ENCODE measurements around the gene FAM3B.

DNA sequence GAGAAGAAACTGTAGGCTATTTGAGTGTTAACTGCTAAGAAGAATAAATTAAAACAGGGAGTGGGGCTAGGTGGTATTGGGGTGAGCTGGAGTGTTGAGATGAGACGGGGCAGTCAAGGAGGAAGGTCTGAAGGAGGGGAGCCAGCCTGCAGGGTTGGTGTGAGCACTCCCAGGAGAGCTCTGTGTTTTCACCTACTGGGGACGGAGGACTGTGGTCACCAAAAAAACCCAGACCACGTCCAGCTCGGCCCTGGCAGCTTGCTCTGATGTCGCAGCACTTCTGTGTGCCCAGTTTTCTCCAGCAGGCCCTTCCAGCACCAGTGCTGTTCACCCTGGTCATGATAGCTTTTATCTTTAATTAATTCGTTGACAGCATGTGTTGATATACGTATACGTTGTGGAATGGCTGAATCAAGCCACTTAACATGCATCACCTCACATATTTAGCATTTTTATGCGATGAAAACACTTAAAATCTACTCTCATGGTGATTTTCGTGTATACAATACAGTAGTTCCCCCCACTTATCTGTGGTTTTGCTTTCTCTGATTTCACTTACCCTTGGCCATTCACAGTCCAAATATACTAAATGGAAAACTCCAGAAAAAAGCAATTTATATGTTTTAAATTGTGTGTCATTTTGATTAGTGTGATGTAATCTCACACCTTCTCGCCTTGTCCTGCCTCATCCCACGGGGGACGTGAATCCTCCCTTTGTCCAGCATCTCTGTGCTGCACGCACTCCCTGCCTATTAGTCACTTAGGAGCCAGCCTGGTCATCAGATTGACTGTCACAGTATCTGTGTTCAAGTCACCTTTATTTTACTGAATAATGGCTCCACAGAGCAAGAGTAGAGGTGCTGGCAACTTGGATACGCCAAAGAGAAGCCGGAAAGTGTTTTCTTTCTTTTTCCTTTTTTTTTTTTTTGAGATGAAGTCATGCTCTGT, 12.3 kb downstream of the FAM3B start:
- TF ChIP-seq SUZ12 (IDR thresholded peaks at IDR 0.05; ENCODE audit: extremely low read depth, insufficient read depth, insufficient read length) (no peak), YY1 (IDR thresholded peaks at IDR 0.05; ENCODE audit: insufficient read depth, insufficient read length) (no peak), ZNF274 (IDR thresholded peaks at IDR 0.05; ENCODE audit: low read depth, low read length) (no peak)

Measured in NT2/D1 (cell line).